Measurements from ENCODE around the gene TLE1. TPM values are rescaled to one million over a fixed set of nuclear protein-coding genes. Genes with fewer than 3 reads are reported as not detected.
A peak's percentile ranks its signal among the peaks of the same experiment; 100 is the strongest.

Gene TLE1
- total RNA-seq (2013; cell fraction: nucleolus; rRNA removed), result 0.71 and 1.7 TPM in 2 replicates
- not detected in 2 replicates for total RNA-seq (2014; rRNA removed)
- not detected in 2 replicates for total RNA-seq (2014; rRNA removed; fragmentation: Illumina TruSeq; extraction: Trizol)
- 0.13 and 0.15 TPM in 2 replicates for total RNA-seq (2021)
- polyA plus RNA-seq (2011; ENCODE audit: low read depth), result 0.46 TPM
- polyA plus RNA-seq (2011; rRNA removed), result 0.23 and 0.36 TPM in 2 replicates
- polyA plus RNA-seq (2011; cell fraction: cytosol; rRNA removed), result 0.28 and 0.40 TPM in 2 replicates
- 0.18 and 0.41 TPM in 2 replicates for polyA plus RNA-seq (2011; cell fraction: nucleus; rRNA removed)
- 0.31 and 0.97 TPM in 2 replicates for polyA plus RNA-seq (2012)
- polyA plus RNA-seq (2014; fragmentation: Illumina TruSeq; extraction: Trizol), result not detected in 2 replicates
- polyA plus RNA-seq (2014; fragmentation: Nextera tagmentation; extraction: Ambion mirVana), result not detected
- polyA plus RNA-seq (2014; rRNA removed), result not detected in 2 replicates
- under 1 TPM; 0.04 to 0.05 TPM for polyA plus RNA-seq (2016; fragmentation: Nextera tagmentation; extraction: Ambion mirVana)
- polyA minus RNA-seq (2011; rRNA and poly(A)+ RNA removed), result 0.31 and 1.1 TPM in 2 replicates
- polyA minus RNA-seq (2011; cell fraction: cytosol; rRNA and poly(A)+ RNA removed), result 0.94 TPM in 1 of 2 replicates, not detected in the other
- 0.57 and 0.85 TPM in 2 replicates for polyA minus RNA-seq (2011; cell fraction: nucleus; rRNA and poly(A)+ RNA removed)
- percentile 34 among the genes with signal in this experiment for Bru-seq, nascent RNA
- BruChase-seq, experiment 1, labeled RNA remaining after a 6-hour chase, result percentile 30 among the genes with signal in this experiment
- BruChase-seq, experiment 2, labeled RNA remaining after a 2-hour chase, result percentile 32 among the genes with signal in this experiment
- long read RNA-seq, experiment 1, result 0 reads
- long read RNA-seq, experiment 2, result 0 reads

GRCh38 chr9:81689343-81690175 lies at the start of gene TLE1:
Gene TLE1 (minus strand): TSS chr9:81689547. CDS start chr9:81688240, 1,307 bp downstream.
- FAIRE-seq (no peak), ATAC-seq (no peak; the same call in 2 of the 3 replicates), DNase-seq (ENCODE audit: low read depth, low spot score) (peak; percentile 20)
- BruUV-seq (replicated peaks), result no TSS peak
- H3K36me3 ChIP-seq (ENCODE audit: control insufficient read depth in 2 of 2, insufficient read depth in 2 of 2, low read length in 1 of 2), result no peaks in the 10 kb centered on the region
- intact Hi-C loops (cut with micrococcal nuclease; ENCODE audit: unreplicated experiment) (loop anchor here (5.0 kb wide), 1 partner anchor 167 kb away; no protein-coding TSS in a partner anchor), in situ Hi-C loops (cut with MboI) (no loop called here)
- peak within 1 kb of the TSS; percentile 36; the same call in 1 of the 2 replicates for H3K4me3 ChIP-seq
- peak within 1 kb of the TSS; percentile 48; the same call in 1 of the 2 replicates for H3K4me2 ChIP-seq (ENCODE audit: control insufficient read depth, insufficient read depth)
- TF ChIP-seq, protein P1, sequence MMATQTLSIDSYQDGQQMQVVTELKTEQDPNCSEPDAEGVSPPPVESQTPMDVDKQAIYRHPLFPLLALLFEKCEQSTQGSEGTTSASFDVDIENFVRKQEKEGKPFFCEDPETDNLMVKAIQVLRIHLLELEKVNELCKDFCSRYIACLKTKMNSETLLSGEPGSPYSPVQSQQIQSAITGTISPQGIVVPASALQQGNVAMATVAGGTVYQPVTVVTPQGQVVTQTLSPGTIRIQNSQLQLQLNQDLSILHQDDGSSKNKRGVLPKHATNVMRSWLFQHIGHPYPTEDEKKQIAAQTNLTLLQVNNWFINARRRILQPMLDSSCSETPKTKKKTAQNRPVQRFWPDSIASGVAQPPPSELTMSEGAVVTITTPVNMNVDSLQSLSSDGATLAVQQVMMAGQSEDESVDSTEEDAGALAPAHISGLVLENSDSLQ (IDR thresholded peaks at IDR 0.05), result peak; percentile 97
- TF ChIP-seq POLR2AphosphoS5 (IDR thresholded peaks at IDR 0.05; ENCODE audit: low read length) (no peak), DPF2 (IDR thresholded peaks at IDR 0.05) (peak; percentile 52; the same call in 1 of the 2 replicates), NFYB (IDR thresholded peaks at IDR 0.05; ENCODE audit: insufficient read depth, low read depth, low read length) (peak; percentile 33; the same call in 1 of the 2 replicates), NR2C1 (IDR thresholded peaks at IDR 0.05) (no peak), NFYA (IDR thresholded peaks at IDR 0.05; ENCODE audit: borderline replicate concordance, low read depth, low read length) (no peak), PBX3 (IDR thresholded peaks at IDR 0.05; ENCODE audit: insufficient replicate concordance, low read depth, low read length) (peak; percentile 91), GATAD2B (conservative IDR thresholded peaks at IDR 0.05; ENCODE audit: low read depth) (no peak), MYB (IDR thresholded peaks at IDR 0.05; ENCODE audit: borderline replicate concordance, low read depth, low read length) (no peak)
- ChIA-PET SMC1A (ENCODE audit: uncharacterized antibody, unreplicated experiment) (no interaction called here), RAD21 (ENCODE audit: unreplicated experiment) (no interaction called here), CTCF (no interaction called here), POLR2A (no interaction called here)
- no peak within 1 kb of the TSS for H3K27ac ChIP-seq (ENCODE audit: control insufficient read depth, insufficient read depth)
- no peaks in the 10 kb centered on the region; a peak in 3 of 4 replicates for H3K27me3 ChIP-seq (replicated peaks in 1 of 2; ENCODE audit: control insufficient read depth in 2 of 2, insufficient read depth in 2 of 2, low read length in 1 of 2)
- H3K9me3 ChIP-seq (replicated peaks; ENCODE audit: control insufficient read depth, insufficient read depth, low read length), result no peaks in the 10 kb centered on the region; the same call in 2 of the 3 replicates
- 2% methylated on average over 55 of the region's 95 CpGs for WGBS (ENCODE audit: insufficient coverage, insufficient replicate concordance, low lambda C conversion rate, missing lambda C conversion rate)
- H3K9ac ChIP-seq (ENCODE audit: control insufficient read depth, insufficient read depth, low read length), result no peak within 1 kb of the TSS
- H3K4me1 ChIP-seq (ENCODE audit: control insufficient read depth, insufficient read depth, low read length), result no peaks in the 10 kb centered on the region
- H4K20me1 ChIP-seq (ENCODE audit: control insufficient read depth, insufficient read depth), result no peaks in the 10 kb centered on the region
- peak within 1 kb of the TSS; percentile 65 for H2AFZ ChIP-seq (ENCODE audit: control insufficient read depth, low read depth, low read length)
- no peaks in the 10 kb centered on the region for H3K79me2 ChIP-seq (ENCODE audit: control insufficient read depth, insufficient read depth, low read length)

Measured in GM12878 (cell line).